Subcutaneous abdominal adipose tissue (tissue), 5 donors: ENCODE results near the gene OAS1.

ENCODE experiments used
- H3K27ac ChIP-seq: one replicate; pipeline ENCODE4 v1.7.0; 2013; ENCODE audit warnings: low read depth, mild to moderate bottlenecking, inconsistent platforms, low read length, moderate library complexity
- H3K27me3 ChIP-seq, 5 donors: one replicate each; pipeline ENCODE4 v1.7.0; 2013; ENCODE audit warnings: low read length in 5 of 5, inconsistent platforms in 1 of 5; ENCODE audit not compliant: control insufficient read depth in 5 of 5, insufficient read depth in 4 of 5
- H3K36me3 ChIP-seq, 5 donors: one replicate each; pipeline ENCODE4 v1.7.0; 2013; ENCODE audit warnings: low read length in 5 of 5; ENCODE audit not compliant: control insufficient read depth in 5 of 5, insufficient read depth in 5 of 5
- H3K4me1 ChIP-seq, 5 donors: one replicate each; pipeline ENCODE4 v1.7.0; 2013; ENCODE audit warnings: low read length in 5 of 5, mild to moderate bottlenecking in 3 of 5, moderate library complexity in 1 of 5; ENCODE audit not compliant: control insufficient read depth in 5 of 5, insufficient read depth in 5 of 5
- H3K4me3 ChIP-seq, 5 donors: one replicate each; pipeline ENCODE4 v1.7.0; 2013; ENCODE audit warnings: low read length in 5 of 5, low read depth in 1 of 5
- H3K9ac ChIP-seq, 5 donors: one replicate each; pipeline ENCODE4 v1.7.0; 2013; ENCODE audit warnings: low read length in 5 of 5, mild to moderate bottlenecking in 4 of 5, moderate library complexity in 3 of 5
- H3K9me3 ChIP-seq, 5 donors: one replicate each; pipeline ENCODE4 v1.7.0; 2013; ENCODE audit warnings: low read length in 5 of 5; ENCODE audit not compliant: control insufficient read depth in 5 of 5
- donor health status: healthy.
- donor health status: healthy.
- donor health status: healthy.
- donor health status: healthy.
- donor health status: healthy.

Gene OAS1

DNA sequence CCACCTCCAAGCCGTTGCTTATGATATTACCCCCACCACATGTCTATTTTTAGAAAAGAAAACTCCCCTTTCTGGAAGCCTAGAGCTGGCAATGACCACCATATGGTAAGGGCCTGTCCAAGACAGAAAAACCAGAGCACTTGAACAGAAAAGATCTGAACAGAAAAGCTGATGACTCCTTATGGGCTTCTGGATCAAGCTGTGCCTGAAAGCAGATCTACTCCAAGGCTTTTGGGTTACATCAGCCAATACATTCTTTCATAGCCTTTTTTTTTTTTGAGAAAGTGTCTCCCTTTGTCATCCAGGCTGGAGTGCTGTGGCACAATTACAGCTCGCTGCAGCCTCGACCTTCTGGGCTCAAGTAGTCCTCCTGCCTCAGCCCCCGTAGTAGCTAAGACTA lies 54.8 kb downstream of the OAS1 start:
- H3K36me3 ChIP-seq, result peaks cover 0 to 60% (median 59%) of the 10 kb centered on the region in 5 donors
- peaks cover 0 to 9% (median 7%) of the 10 kb centered on the region in 5 donors for H3K4me1 ChIP-seq
- no peaks in the 10 kb centered on the region for H3K27me3 ChIP-seq
- H3K4me3 ChIP-seq, result no peak overlapping the region
- no peaks in the 10 kb centered on the region for H3K9me3 ChIP-seq
- H3K27ac ChIP-seq, result no peak overlapping the region
- no peak overlapping the region for H3K9ac ChIP-seq

DNA sequence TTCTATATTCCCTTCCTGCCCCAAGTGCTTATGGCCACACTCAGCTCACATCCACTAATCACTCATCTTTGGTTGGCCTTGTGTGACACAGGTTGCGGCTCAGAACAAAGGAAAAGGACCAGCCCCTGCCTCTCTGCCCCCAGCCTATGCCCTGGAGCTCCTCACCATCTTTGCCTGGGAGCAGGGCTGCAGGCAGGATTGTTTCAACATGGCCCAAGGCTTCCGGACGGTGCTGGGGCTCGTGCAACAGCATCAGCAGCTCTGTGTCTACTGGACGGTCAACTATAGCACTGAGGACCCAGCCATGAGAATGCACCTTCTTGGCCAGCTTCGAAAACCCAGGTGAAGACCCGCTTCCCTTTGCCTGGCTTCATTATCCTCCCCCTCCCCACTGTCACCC lies 55.8 kb downstream of the OAS1 start:
- H3K4me1 ChIP-seq, result peaks cover 0 to 9% (median 7%) of the 10 kb centered on the region in 5 donors
- H3K4me3 ChIP-seq, result no peak overlapping the region
- no peak overlapping the region for H3K27ac ChIP-seq
- H3K27me3 ChIP-seq, result no peaks in the 10 kb centered on the region
- no peak overlapping the region for H3K9ac ChIP-seq
- H3K9me3 ChIP-seq, result no peaks in the 10 kb centered on the region
- H3K36me3 ChIP-seq, result peaks cover 0 to 70% (median 69%) of the 10 kb centered on the region in 5 donors

DNA sequence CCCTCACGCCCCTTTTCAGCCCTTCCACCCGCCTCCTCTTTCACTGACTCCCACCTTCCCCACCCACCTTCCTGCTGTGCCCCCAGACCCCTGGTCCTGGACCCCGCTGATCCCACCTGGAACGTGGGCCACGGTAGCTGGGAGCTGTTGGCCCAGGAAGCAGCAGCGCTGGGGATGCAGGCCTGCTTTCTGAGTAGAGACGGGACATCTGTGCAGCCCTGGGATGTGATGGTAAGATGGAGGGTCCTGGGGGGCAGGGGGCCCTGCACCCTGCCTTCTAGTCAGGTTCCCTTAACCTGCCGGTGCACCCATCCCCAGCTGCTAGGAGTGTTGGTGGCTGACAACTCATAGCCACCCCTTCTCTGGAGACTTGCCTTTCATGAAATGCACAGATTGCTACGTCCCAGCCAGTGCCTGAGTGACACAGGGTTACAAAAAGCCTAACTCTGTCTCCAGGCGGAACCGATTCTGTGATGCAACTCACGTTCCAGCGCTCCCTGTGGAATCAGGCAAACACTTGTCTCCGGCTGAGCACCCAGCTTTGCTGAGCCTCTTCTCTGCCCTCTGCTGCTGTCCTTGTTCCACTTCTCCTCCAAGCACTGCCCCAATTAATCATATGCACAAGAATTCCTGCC lies 56.6 kb downstream of the OAS1 start:
- peaks cover 3 to 77% (median 76%) of the 10 kb centered on the region in 5 donors for H3K36me3 ChIP-seq

DNA sequence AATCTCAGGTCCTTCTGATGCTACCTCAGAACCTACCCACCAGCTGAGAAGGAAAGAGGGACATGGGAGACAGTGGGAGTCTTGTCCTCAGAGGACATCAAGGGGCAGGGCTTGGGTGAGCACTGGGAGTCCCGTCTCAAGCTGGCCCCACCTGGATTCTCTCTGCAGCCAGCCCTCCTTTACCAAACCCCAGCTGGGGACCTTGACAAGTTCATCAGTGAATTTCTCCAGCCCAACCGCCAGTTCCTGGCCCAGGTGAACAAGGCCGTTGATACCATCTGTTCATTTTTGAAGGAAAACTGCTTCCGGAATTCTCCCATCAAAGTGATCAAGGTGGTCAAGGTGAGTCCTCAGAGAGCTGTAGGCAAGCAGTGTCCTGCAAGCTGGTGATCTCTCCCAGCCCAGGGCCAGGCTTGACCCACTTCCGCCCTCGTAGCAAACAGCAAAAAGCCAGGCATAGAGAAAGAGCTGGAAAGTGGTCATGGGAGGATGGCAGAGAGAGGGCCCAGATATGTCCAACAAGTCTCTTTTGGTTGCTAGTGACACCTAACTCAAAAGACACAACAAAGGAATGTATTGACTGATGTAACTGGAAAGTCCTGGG lies 57.4 kb downstream of the OAS1 start:
- Histone ChIP-seq H3K4me3 (no peak overlapping the region), H3K4me1 (peaks cover 0 to 9% (median 7%) of the 10 kb centered on the region in 5 donors), H3K27me3 (no peaks in the 10 kb centered on the region), H3K27ac (no peak overlapping the region), H3K9me3 (no peaks in the 10 kb centered on the region), H3K36me3 (peaks cover 3 to 83% (median 75%) of the 10 kb centered on the region in 5 donors), H3K9ac (no peak overlapping the region)

More for the DNA sequence above, 56.6 kb downstream of the OAS1 start:
- no peak overlapping the region for H3K9ac ChIP-seq
- no peaks in the 10 kb centered on the region for H3K27me3 ChIP-seq
- no peak overlapping the region for H3K27ac ChIP-seq
- peaks cover 0 to 9% (median 7%) of the 10 kb centered on the region in 5 donors for H3K4me1 ChIP-seq
- H3K4me3 ChIP-seq, result no peak overlapping the region
- no peaks in the 10 kb centered on the region for H3K9me3 ChIP-seq

DNA sequence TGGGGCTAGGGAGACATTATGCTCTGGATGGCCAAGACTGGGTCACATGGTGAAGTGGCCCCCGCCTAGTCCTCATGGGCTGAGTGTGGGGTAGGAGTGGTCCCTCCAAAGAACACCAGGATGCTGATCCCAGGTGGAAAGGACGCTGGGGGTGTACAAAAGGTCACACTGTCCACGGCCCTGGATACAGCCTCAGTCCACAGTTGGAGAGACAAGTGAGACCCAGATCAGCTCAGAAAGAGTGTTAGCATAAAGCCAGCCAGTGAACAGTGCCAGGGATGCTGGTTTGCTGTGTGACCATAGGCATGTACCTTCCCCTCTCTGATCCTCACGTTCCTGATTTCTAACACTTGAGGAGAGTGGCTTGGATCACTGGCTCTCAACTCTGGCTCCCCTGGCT lies 58.2 kb downstream of the OAS1 start:
- H3K9ac ChIP-seq, result no peak overlapping the region
- H3K27me3 ChIP-seq, result no peaks in the 10 kb centered on the region
- no peaks in the 10 kb centered on the region for H3K9me3 ChIP-seq
- H3K4me3 ChIP-seq, result no peak overlapping the region
- H3K4me1 ChIP-seq, result peaks cover 0 to 9% (median 7%) of the 10 kb centered on the region in 5 donors
- H3K27ac ChIP-seq, result no peak overlapping the region
- H3K36me3 ChIP-seq, result peaks cover 3 to 90% (median 82%) of the 10 kb centered on the region in 5 donors

DNA sequence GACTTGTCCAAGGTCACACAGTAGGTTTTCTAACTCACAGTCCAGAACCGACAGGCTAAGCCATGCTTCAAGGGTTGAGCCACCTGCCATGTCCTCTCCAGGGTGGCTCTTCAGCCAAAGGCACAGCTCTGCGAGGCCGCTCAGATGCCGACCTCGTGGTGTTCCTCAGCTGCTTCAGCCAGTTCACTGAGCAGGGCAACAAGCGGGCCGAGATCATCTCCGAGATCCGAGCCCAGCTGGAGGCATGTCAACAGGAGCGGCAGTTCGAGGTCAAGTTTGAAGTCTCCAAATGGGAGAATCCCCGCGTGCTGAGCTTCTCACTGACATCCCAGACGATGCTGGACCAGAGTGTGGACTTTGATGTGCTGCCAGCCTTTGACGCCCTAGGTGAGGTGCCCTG lies 58.9 kb downstream of the OAS1 start:
- H3K36me3 ChIP-seq, result peaks cover 3 to 94% (median 89%) of the 10 kb centered on the region in 5 donors
- peaks cover 0 to 10% (median 7%) of the 10 kb centered on the region in 5 donors for H3K4me1 ChIP-seq
- no peak overlapping the region for H3K4me3 ChIP-seq
- H3K27ac ChIP-seq, result no peak overlapping the region
- no peaks in the 10 kb centered on the region for H3K27me3 ChIP-seq
- H3K9me3 ChIP-seq, result no peaks in the 10 kb centered on the region
- H3K9ac ChIP-seq, result no peak overlapping the region

DNA sequence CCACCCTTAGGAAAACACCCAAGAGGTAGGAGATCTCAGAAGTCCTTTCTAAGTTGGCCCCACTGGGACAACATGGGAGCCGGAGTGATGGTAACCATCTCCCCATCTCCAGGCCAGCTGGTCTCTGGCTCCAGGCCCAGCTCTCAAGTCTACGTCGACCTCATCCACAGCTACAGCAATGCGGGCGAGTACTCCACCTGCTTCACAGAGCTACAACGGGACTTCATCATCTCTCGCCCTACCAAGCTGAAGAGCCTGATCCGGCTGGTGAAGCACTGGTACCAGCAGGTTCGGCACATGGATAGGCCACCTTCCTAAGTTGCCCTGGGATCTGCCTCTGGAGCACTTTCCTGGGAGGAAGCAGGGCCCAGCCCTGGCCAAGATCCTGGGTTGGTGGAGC lies 60.5 kb downstream of the OAS1 start:
- Histone ChIP-seq H3K4me3 (no peak overlapping the region), H3K4me1 (peaks cover 2 to 25% (median 16%) of the 10 kb centered on the region in 5 donors), H3K27ac (no peak overlapping the region), H3K27me3 (no peaks in the 10 kb centered on the region), H3K36me3 (peaks cover 3 to 79% (median 75%) of the 10 kb centered on the region in 5 donors), H3K9ac (no peak overlapping the region), H3K9me3 (no peaks in the 10 kb centered on the region)

DNA sequence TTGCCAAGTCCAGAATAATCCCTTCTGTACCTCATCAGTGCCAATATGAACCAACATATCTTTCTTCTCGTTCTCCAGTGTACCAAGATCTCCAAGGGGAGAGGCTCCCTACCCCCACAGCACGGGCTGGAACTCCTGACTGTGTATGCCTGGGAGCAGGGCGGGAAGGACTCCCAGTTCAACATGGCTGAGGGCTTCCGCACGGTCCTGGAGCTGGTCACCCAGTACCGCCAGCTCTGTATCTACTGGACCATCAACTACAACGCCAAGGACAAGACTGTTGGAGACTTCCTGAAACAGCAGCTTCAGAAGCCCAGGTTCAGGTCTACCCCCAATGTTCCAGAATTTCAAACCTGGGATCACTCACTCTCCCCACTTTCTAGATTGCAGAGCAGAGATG lies 61.1 kb downstream of the OAS1 start:
- Histone ChIP-seq H3K9ac (no peak overlapping the region), H3K36me3 (peaks cover 3 to 74% (median 69%) of the 10 kb centered on the region in 5 donors), H3K27me3 (no peaks in the 10 kb centered on the region), H3K4me3 (no peak overlapping the region), H3K4me1 (peaks cover 2 to 25% (median 16%) of the 10 kb centered on the region in 5 donors), H3K9me3 (no peaks in the 10 kb centered on the region), H3K27ac (no peak overlapping the region)
